Keratinocyte (primary cell): Measurements from ENCODE around the gene RBFOX2. TPM values are rescaled to one million over a fixed set of nuclear protein-coding genes. Genes with fewer than 3 reads are reported as not detected.

Experiments
- DNase-seq: peaks from one replicate; pipeline ENCODE4 v3.0.0-alpha.2; 2011; ENCODE audit warnings: low read depth, missing footprints, low spot score
- FAIRE-seq: peaks from 2 replicates; lab custom pipeline; 2011; peaks lifted over from hg19 to GRCh38; lab: Jason Lieb, UNC
- H2AFZ ChIP-seq: 2 replicates; pipeline ENCODE4 v1.6.0; 2012; ENCODE audit warnings: low read length, control low read depth, inconsistent platforms; ENCODE audit not compliant: control insufficient read depth
- H3K27ac ChIP-seq: 2 replicates; pipeline ENCODE4 v1.5.1; 2011; ENCODE audit warnings: low read length; ENCODE audit not compliant: control insufficient read depth, insufficient read depth
- H3K27me3 ChIP-seq: 3 replicates; pipeline ENCODE4 v1.6.0; 2011; ENCODE audit warnings: low read length; ENCODE audit not compliant: control insufficient read depth, insufficient read depth; ENCODE audit errors: extremely low read depth
- H3K36me3 ChIP-seq, 2 experiments: 2 replicates in 1 of 2; 3 replicates in 1 of 2; pipeline ENCODE4 v1.5.1; 2011; ENCODE audit warnings: low read length in 2 of 2, mild to moderate bottlenecking in 1 of 2; ENCODE audit not compliant: control insufficient read depth in 2 of 2, insufficient read depth in 2 of 2; ENCODE audit errors: extremely low read depth in 1 of 2
- H3K4me1 ChIP-seq: 3 replicates; pipeline ENCODE4 v1.5.1; 2011; ENCODE audit warnings: low read length; ENCODE audit not compliant: control insufficient read depth, insufficient read depth; ENCODE audit errors: extremely low read depth
- H3K4me2 ChIP-seq: 3 replicates; pipeline ENCODE4 v1.6.0; 2011; ENCODE audit warnings: low read depth, low read length; ENCODE audit not compliant: control insufficient read depth, insufficient read depth; ENCODE audit errors: extremely low read depth
- H3K4me3 ChIP-seq, 3 experiments: fragments of 200-600 bp in 1 of 3; sonication (generic) in 1 of 3; 2 replicates in 2 of 3; 3 replicates in 1 of 3; pipeline ENCODE4 v1.5.1; 2011 to 2016; ENCODE audit warnings: low read length in 3 of 3, mild to moderate bottlenecking in 3 of 3, control low read depth in 2 of 3, inconsistent platforms in 1 of 3, low read depth in 1 of 3, mixed read lengths in 1 of 3, mixed run types in 1 of 3, moderate library complexity in 1 of 3; ENCODE audit not compliant: control insufficient read depth in 2 of 3, insufficient read depth in 2 of 3; ENCODE audit errors: extremely low read depth in 1 of 3
- H3K79me2 ChIP-seq: 2 replicates; pipeline ENCODE4 v1.6.0; 2012; ENCODE audit warnings: low read length; ENCODE audit not compliant: control insufficient read depth, insufficient read depth
- H3K9ac ChIP-seq: 3 replicates; pipeline ENCODE4 v1.6.0; 2011; ENCODE audit warnings: low read length; ENCODE audit not compliant: control insufficient read depth, insufficient read depth; ENCODE audit errors: extremely low read depth
- H3K9me1 ChIP-seq: 3 replicates; pipeline ENCODE4 v1.6.0; 2011; ENCODE audit warnings: low read length; ENCODE audit not compliant: control insufficient read depth, insufficient read depth; ENCODE audit errors: extremely low read depth
- H3K9me3 ChIP-seq: 2 replicates; pipeline ENCODE4 v1.5.1; 2012; ENCODE audit warnings: low read depth, low read length; ENCODE audit not compliant: control insufficient read depth
- H4K20me1 ChIP-seq: 3 replicates; pipeline ENCODE4 v1.6.0; 2011; ENCODE audit warnings: low read length; ENCODE audit not compliant: control insufficient read depth, insufficient read depth; ENCODE audit errors: extremely low read depth
- EZH2 ChIP-seq: IDR thresholded peaks from one replicate; pipeline ENCODE4 v1.6.1; 2012; ENCODE audit warnings: inconsistent platforms, mild to moderate bottlenecking, low read length, moderate library complexity
- dilution Hi-C: fragments of 300-500 bp; cut with MboI; formaldehyde crosslinking; loops from one replicate; pipeline ENCODE4 v1.7.0; 2020; ENCODE audit warnings: low sequenced_read_pairs; ENCODE audit not compliant: extremely low pct_ligation_motif_present
- polyA plus RNA-seq, 5 experiments: library from polyadenylated mRNA; depleted of rRNA in 3 of 5; stranded (reverse) in 3 of 5; stranded (forward) in 1 of 5; unstranded in 1 of 5; fragments of >200 nt; gene quantifications; 1 replicate in 1 of 5; 2 replicates in 3 of 5; 3 replicates in 1 of 5; pipeline versions ENCODE4 v1.2.1 to v1.2.3, GENCODE V29; 2011 to 2012; ENCODE audit warnings: missing spikeins in 2 of 5, low read depth in 1 of 5, low replicate concordance in 1 of 5
- TF ChIP-seq, protein P1 (sequence below), 3 experiments: IDR thresholded peaks in 1 of 3; conservative IDR thresholded peaks in 1 of 3; optimal IDR thresholded peaks in 1 of 3; 2 replicates in 2 of 3; 3 replicates in 1 of 3; pipeline versions ENCODE3 to v1.5.1; 2011; ENCODE audit warnings: low read length in 3 of 3, mild to moderate bottlenecking in 3 of 3, moderate library complexity in 2 of 3, control low read depth in 1 of 3, inconsistent platforms in 1 of 3; ENCODE audit not compliant: insufficient read depth in 2 of 3; ENCODE audit errors: extremely low read depth in 1 of 3

RBFOX2 gene
- polyA plus RNA-seq, 1 donor (not counting 4 experiments of a cell fraction or from before 2014, with no cell fraction given), result 118 TPM

GRCh38 chr22:35921044-35921443, 107.6 kb downstream of the RBFOX2 start:
- Histone ChIP-seq H3K79me2 (peaks cover 54% of the 10 kb centered on the region), H3K4me1 (peaks cover 38% of the 10 kb centered on the region), H3K9me1 (no peaks in the 10 kb centered on the region), H3K27ac (no peak overlapping the region), H3K4me3 (no peak overlapping the region), H3K4me2 (no peak overlapping the region), H3K9ac (no peak overlapping the region), H3K36me3 (no peaks in the 10 kb centered on the region), H3K27me3 (no peaks in the 10 kb centered on the region), H2AFZ (no peak overlapping the region), H3K9me3 (no peaks in the 10 kb centered on the region), H4K20me1 (no peaks in the 10 kb centered on the region)
- no peak for TF ChIP-seq EZH2
- TF ChIP-seq, protein P1, sequence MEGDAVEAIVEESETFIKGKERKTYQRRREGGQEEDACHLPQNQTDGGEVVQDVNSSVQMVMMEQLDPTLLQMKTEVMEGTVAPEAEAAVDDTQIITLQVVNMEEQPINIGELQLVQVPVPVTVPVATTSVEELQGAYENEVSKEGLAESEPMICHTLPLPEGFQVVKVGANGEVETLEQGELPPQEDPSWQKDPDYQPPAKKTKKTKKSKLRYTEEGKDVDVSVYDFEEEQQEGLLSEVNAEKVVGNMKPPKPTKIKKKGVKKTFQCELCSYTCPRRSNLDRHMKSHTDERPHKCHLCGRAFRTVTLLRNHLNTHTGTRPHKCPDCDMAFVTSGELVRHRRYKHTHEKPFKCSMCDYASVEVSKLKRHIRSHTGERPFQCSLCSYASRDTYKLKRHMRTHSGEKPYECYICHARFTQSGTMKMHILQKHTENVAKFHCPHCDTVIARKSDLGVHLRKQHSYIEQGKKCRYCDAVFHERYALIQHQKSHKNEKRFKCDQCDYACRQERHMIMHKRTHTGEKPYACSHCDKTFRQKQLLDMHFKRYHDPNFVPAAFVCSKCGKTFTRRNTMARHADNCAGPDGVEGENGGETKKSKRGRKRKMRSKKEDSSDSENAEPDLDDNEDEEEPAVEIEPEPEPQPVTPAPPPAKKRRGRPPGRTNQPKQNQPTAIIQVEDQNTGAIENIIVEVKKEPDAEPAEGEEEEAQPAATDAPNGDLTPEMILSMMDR (optimal IDR thresholded peaks at IDR 0.05 in 1 of 3, IDR thresholded peaks at IDR 0.05 in 1 of 3, conservative IDR thresholded peaks at IDR 0.05 in 1 of 3; ENCODE audit: extremely low read depth in 1 of 3, insufficient read depth in 2 of 3, low read length in 3 of 3), result no peak
- no peak for DNase-seq
- dilution Hi-C loops, result no loop called here
- FAIRE-seq, result no peak

DNA sequence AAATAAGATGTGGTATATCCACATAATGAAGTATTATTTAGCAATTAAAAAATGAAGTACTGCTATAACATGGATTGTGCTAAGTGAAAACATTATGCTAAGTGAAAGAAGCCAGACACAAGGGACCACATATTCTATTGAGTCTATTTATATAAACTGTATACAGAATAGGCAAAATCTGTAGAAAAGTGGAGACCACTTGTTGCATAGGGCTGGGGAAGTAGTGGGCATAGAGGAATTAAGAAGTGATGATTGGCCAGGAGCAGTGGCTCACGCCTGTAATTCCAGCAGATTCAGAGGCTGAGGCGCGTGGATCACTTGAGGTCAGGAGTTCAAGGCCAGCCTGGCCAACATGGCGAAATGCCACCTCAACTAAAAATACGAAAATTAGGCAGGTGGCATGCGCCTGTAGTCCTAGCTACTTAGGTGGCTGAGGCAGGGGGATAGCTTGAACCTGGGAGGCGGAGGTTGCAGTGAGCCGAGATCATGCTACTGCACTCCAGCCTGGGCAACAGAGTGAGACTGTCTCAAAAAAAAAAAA, 109.6 kb downstream of the RBFOX2 start:
- DNase-seq, result no peak
- peaks cover 65% of the 10 kb centered on the region for H3K79me2 ChIP-seq
- no peak overlapping the region for H2AFZ ChIP-seq
- no peaks in the 10 kb centered on the region for H3K27me3 ChIP-seq
- no peak overlapping the region for H3K4me2 ChIP-seq
- TF ChIP-seq EZH2, result no peak
- TF ChIP-seq, protein P1 (optimal IDR thresholded peaks at IDR 0.05 in 1 of 3, IDR thresholded peaks at IDR 0.05 in 1 of 3, conservative IDR thresholded peaks at IDR 0.05 in 1 of 3; ENCODE audit: extremely low read depth in 1 of 3, insufficient read depth in 2 of 3, low read length in 3 of 3), result no peak
- no peak for FAIRE-seq
- H3K9me3 ChIP-seq, result no peaks in the 10 kb centered on the region
- dilution Hi-C loops, result no loop called here
- peaks cover 58% of the 10 kb centered on the region for H3K4me1 ChIP-seq
- H3K9ac ChIP-seq, result no peak overlapping the region
- H3K27ac ChIP-seq, result no peak overlapping the region
- no peaks in the 10 kb centered on the region for H4K20me1 ChIP-seq
- H3K4me3 ChIP-seq, result no peak overlapping the region
- H3K36me3 ChIP-seq, result no peaks in the 10 kb centered on the region
- no peaks in the 10 kb centered on the region for H3K9me1 ChIP-seq
